Stimulated activated CD8-positive, alpha-beta memory T cell treated with anti-CD3 and anti-CD28 coated beads, Interleukin-2, amount 100 ng/mL, for 48 hours (primary cell): ENCODE data around the gene FIGNL1.

Experiments
- DNase-seq, 2 donors: peaks; one replicate each; pipeline ENCODE4 v3.0.0-alpha.2; 2020; ENCODE audit warnings: low read depth in 2 of 2

Gene FIGNL1

DNA sequence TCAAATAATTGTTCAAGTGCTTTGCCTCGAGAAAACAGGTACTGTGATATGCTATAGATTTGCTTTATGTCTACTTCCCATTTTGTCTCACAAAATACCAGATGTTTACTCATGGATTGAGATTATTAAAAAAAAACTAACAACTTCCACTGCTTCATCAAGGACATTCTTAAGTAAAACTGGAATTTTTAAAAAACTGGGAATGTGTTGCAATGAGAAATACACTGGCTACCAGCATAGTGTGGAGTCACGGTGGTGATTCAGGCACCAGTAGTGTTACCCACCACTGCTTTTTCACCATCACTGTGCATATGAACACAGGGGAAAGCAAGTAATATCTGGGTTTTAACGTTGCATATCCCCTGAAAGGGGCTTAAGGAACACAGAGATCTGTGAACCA lies 21.2 kb downstream of the FIGNL1 start:
- no peak for DNase-seq

DNA sequence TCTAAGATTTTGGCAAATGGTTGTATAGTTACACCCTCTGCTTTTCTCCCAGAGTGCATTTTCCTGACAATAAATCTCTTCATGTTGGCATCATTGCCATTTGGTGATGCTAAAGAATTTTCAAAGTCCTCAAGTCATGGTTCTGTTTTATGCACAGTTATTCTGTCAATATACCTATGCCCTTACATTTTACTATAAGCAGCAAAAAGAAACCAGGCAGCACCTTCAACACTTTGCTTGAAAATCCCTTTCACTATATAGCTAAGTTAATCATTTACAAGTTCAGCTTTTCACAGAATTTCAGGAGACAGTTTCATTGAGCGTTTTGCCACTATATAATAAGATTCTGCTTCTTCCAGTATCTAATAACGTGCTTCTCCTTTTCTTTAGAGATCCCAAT lies 22.6 kb downstream of the FIGNL1 start:
- no peak for DNase-seq

- DNase-seq = no peak
Observed at GRCh38 chr7:50426280-50427045, 23.7 kb downstream of the FIGNL1 start.

DNA sequence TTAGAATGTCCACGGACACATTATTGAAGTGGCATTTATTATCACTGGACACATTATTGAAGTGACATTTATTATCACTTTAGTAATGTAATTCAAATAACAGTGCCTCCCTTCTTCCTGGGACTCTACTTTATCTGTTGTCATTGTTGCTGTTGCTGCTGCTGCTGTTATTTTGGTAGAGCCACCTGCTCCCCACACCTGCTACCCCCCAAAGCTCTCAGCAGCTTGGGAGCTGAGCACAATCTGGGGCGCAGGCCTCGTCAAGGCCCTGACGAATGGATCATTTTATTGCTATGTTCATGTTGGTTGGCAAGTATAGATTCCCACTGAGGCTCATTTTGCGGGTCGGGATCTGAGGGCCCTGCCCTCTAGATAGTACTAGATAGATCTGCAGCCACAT lies 24.8 kb downstream of the FIGNL1 start:
- DNase-seq = no peak

GRCh38 chr7:50423860-50424259 lies 26.3 kb downstream of the FIGNL1 start:
- no peak for DNase-seq

DNA sequence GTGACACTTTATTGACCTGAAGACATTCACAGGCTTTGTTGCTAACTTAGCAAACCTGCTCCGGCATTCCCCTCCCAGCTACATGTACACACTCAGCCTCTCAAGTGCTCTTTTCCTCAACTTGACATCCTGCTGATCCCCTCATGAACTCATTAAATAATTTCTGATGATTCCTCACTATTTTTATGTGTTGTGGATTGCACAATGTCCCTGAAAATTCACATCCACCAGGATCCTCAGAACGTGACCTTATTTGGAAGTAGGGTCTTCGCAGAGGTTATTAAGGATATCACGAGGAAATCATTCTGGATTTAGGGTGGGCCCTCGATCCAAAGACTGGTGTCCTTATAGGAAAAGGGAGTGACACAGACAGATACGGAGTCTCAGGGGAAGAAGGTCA lies 27.3 kb downstream of the FIGNL1 start:
- no peak for DNase-seq

DNA sequence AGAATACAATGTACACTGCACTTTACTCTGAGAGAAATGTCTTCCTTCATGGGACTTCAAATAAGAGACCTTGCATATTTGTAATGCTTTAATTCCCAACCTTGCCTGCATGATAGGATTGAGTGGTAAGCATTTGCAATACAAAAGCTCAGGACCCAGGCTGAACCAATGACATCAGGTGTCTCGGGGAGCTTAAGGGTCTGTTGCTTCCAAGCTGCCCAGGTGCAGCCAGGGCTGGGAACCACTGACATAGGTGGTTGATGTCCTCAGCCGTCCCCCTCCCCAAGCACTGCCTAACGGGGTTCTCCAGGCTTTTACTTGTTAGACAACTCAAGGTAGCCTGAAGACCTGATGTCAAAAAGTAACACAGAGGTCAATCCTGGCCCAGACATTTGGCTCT lies 29.1 kb downstream of the FIGNL1 start:
- no peak for DNase-seq

GRCh38 chr7:50418526-50419290 lies 31.4 kb downstream of the FIGNL1 start:
- no peak for DNase-seq

GRCh38 chr7:50418086-50418515 lies 32.0 kb downstream of the FIGNL1 start:
- DNase-seq = peak; percentile 59 to 60

DNA sequence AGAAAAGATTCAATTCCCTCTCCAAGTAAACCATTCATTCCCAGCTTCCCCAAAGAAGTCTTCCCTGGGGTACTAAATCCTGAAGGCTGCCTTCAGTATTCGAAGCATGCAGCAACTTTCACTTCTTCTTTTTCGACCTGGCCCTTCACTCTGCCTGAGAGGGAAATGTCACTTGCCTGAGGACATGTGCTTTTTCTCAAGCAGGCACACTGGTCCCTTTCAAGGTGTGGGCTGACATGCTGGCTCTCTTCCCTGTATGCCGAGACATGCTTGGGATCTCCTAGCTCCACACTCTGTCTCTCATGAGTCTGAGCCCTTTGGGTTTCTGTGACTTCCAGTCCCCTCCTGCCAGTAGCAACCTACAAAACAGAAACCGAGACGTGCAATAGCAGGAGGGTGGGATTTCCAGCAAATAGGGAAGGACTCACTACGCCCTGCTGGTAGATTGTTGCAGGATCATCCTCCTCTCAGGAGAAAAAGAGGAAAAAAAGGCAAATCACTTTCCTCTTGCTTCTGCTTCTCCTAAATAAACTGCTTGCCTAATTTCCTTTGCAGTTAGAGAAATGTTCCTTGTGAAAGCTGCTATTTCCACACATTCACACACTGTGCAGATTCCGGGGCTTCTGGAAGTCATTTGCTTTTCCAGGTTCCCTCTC lies 33.5 kb downstream of the FIGNL1 start:
- DNase-seq = no peak

DNA sequence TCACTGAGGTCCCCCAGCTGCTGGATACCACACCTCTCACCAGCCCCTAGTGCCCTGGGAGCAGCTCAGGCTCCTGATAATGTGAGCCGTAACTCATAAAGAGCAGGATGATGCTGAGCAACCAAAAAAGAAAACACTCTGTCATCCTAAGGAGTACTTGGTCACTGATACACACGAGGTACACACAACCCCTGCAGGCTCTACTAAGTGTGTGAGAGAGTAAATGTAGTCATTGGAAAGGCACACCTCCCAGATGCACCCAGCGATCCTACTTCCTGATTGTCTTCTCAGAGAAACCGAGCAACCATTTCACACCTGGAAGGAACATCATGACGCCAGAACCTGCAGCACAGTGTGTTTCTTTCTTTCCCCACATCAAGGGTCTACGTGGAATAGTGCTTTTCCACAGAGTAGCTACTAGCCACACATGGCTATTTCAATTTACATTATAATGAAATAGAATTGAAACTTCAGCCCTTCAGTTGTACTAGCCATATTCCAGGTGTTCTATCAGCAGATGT lies 34.2 kb downstream of the FIGNL1 start:
- no peak for DNase-seq

- DNase-seq = no peak
Observed at GRCh38 chr7:50413561-50413960, 36.6 kb downstream of the FIGNL1 start.

DNA sequence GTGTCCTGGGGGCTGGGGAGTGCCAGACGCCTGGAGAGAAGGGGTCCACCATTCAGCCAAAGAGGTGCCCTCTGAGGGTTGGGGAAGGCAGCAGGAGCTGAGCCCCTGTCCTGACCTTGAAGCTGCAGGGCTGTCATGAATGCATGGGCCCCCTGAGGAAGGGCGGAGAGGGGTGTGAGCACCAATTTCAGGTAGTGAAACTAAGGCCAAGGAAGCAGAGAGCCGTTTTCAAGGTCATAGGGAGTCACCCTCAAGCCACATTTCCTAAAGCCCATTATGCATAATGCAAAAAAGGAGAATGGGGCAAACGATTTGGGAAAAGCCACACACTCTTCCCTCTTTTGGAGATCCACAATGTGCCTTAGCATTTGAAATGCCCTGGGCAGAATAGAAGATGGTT lies 37.2 kb downstream of the FIGNL1 start:
- DNase-seq = no peak

- DNase-seq = no peak
Observed at GRCh38 chr7:50411332-50411731, 38.8 kb downstream of the FIGNL1 start.

GRCh38 chr7:50409856-50410745 lies 40.0 kb downstream of the FIGNL1 start:
- DNase-seq = no peak

DNA sequence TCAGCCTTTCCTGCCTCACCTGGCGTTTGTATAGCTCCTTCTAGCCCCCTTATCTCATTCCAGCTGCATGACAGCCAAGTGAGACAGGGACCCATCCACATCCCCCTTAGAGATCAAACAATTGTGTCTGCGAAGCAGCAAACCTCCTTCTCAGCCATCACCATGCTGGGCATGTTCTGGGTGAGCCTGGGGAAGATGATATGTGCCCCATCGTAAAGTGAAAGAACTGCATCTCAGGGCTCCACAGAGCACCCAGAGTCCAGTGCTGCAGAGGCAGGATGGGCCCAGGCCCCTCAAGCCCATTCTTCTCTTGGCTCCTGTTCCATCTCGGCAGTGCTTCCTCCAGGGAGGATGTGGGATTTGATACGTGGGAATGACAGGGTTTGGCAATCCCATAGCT lies 43.2 kb downstream of the FIGNL1 start:
- DNase-seq = no peak

GRCh38 chr7:50405221-50405620 lies 44.9 kb downstream of the FIGNL1 start:
- no peak for DNase-seq

- no peak for DNase-seq
Observed at GRCh38 chr7:50404392-50404791, 45.8 kb downstream of the FIGNL1 start.

DNA sequence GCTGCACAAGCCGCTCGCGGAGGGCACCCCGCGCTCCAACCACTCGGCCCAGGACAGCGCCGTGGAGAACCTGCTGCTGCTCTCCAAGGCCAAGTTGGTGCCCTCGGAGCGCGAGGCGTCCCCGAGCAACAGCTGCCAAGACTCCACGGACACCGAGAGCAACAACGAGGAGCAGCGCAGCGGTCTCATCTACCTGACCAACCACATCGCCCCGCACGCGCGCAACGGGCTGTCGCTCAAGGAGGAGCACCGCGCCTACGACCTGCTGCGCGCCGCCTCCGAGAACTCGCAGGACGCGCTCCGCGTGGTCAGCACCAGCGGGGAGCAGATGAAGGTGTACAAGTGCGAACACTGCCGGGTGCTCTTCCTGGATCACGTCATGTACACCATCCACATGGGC lies 50.0 kb downstream of the FIGNL1 start:
- no peak for DNase-seq

DNA sequence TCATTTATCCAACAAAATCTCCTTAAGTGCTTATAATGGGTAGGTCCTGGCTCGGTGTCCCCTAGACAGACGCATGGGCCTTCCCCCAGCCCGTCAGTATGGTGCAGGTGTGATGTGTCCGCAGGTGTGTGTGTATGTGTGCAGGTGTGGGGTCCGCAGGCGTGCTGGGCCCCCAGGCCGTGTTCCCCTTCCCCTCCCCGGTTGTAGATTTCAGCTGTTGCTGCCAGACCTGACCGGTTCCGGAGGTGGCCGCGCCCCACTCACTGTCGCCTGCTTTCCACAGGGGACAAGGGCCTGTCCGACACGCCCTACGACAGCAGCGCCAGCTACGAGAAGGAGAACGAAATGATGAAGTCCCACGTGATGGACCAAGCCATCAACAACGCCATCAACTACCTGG lies 50.5 kb downstream of the FIGNL1 start:
- no peak for DNase-seq

DNA sequence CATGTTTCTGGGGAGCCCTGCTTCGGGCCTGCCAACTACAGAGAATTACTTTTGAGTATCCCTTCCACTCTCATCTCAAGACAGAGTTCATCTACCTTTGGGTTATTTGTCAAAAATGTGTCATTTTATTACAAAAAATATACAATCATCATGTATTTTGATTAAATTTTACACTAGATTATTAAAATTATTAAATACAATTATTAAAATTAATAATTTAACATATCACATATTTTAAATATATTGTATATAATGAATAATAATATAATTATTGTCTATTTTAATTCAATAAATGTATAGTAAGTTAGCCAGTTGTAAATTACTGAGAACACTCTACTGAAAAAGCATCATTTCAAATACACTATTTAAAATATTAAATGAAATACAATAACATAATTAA lies 50.9 kb downstream of the FIGNL1 start:
- DNase-seq = no peak

DNA sequence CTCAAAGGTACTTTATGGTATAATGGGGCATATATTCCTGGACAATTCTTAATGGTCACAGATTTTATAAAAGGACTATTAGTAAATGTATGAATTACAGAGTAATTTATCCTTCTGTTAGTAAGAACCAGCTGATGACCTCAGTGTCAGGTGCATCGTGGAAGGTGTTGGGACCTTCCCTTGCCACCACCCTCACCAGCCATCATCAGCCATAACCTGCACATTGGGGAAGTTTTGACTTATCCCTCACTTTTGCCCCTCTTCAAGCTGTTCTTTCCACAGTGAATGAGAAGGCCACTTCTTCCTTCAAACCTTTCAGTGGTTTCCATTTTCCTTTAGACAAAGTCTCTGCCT lies 52.2 kb downstream of the FIGNL1 start:
- DNase-seq = no peak
